HEK293 (cell line): ENCODE measurements around the gene BDNF.

Source experiments
- CTCF ChIA-PET: fragments of 350-600 bp; formaldehyde crosslinking; extraction: SDS; loops from one replicate; lab custom pipeline; 2021; ENCODE audit warnings: antibody characterized with exemption; lab: Yijun Ruan, JAX
- POLR2A ChIA-PET: fragments of 300-600 bp; formaldehyde crosslinking; extraction: SDS; loops from one replicate; lab custom pipeline; 2020; ENCODE audit warnings: antibody characterized with exemption, inconsistent platforms; lab: Yijun Ruan, JAX
- H3K27ac ChIP-seq: fragments of 200-500 bp; sonication (Bioruptor generic); 2 replicates; pipeline ENCODE4 v1.5.1; 2014; ENCODE audit warnings: low read depth, low read length, control low read depth, inconsistent platforms; ENCODE audit errors: extremely low read depth
- H3K36me3 ChIP-seq, 2 experiments: fragments of 200-500 bp in 1 of 2; sonication (Bioruptor generic) in 1 of 2; 1 replicate in 1 of 2; 2 replicates in 1 of 2; pipeline ENCODE4 v1.5.1; 2014 to 2017; ENCODE audit warnings: inconsistent platforms in 2 of 2, low read length in 2 of 2; ENCODE audit not compliant: control insufficient read depth in 2 of 2, insufficient read depth in 1 of 2
- H3K4me1 ChIP-seq: fragments of 200-500 bp; sonication (Bioruptor generic); 2 replicates; pipeline ENCODE4 v1.5.1; 2014; ENCODE audit warnings: mild to moderate bottlenecking, low read length, inconsistent platforms; ENCODE audit not compliant: control insufficient read depth, insufficient read depth
- H3K4me3 ChIP-seq: 2 replicates; pipeline ENCODE4 v1.5.1; 2011; ENCODE audit warnings: low read depth, mild to moderate bottlenecking, control low read depth, low read length, moderate library complexity
- H3K9me3 ChIP-seq: fragments of 200-500 bp; sonication (Bioruptor generic); 2 replicates; pipeline ENCODE4 v1.5.1; 2014; ENCODE audit warnings: low read depth, low read length, inconsistent platforms; ENCODE audit not compliant: control insufficient read depth, insufficient read depth
- INSM2 ChIP-seq: fragments of 450-650 bp; formaldehyde crosslinking; IDR thresholded peaks from 2 replicates; pipeline ENCODE4 v1.5.1; 2016; ENCODE audit warnings: missing biosample characterization, missing genetic modification characterization
- OSR2 ChIP-seq: fragments of 450-650 bp; formaldehyde crosslinking; IDR thresholded peaks from 2 replicates; pipeline ENCODE4 v1.5.1; 2016; ENCODE audit warnings: missing biosample characterization, missing genetic modification characterization
- PBX3 ChIP-seq: sonication (generic); formaldehyde crosslinking; IDR thresholded peaks from 2 replicates; pipeline ENCODE4 v1.8.1; 2022; ENCODE audit warnings: mild to moderate bottlenecking, moderate library complexity, missing genetic modification reagents
- TRIM28 ChIP-seq: IDR thresholded peaks from 2 replicates; pipeline ENCODE4 v1.6.1; 2011; ENCODE audit warnings: low read length, control low read depth, borderline replicate concordance
- ZBTB26 ChIP-seq: fragments of 450-650 bp; formaldehyde crosslinking; optimal IDR thresholded peaks from 2 replicates; pipeline ENCODE3; 2016; ENCODE audit warnings: missing biosample characterization, mild to moderate bottlenecking, missing genetic modification characterization
- ZBTB48 ChIP-seq: fragments of 450-650 bp; formaldehyde crosslinking; IDR thresholded peaks from 2 replicates; pipeline ENCODE4 v1.5.1; 2016; ENCODE audit warnings: missing biosample characterization, missing genetic modification characterization
- ZFHX2 ChIP-seq: fragments of 450-650 bp; formaldehyde crosslinking; conservative IDR thresholded peaks from 2 replicates; pipeline ENCODE4 v1.5.1; 2016; ENCODE audit warnings: missing biosample characterization, missing genetic modification characterization
- ZNF223 ChIP-seq: fragments of 450-650 bp; formaldehyde crosslinking; IDR thresholded peaks from 2 replicates; pipeline ENCODE4 v1.5.1; 2016; ENCODE audit warnings: missing biosample characterization, missing genetic modification characterization
- ZNF248 ChIP-seq: fragments of 450-650 bp; formaldehyde crosslinking; IDR thresholded peaks from 2 replicates; pipeline ENCODE4 v1.5.1; 2017; ENCODE audit warnings: missing biosample characterization, missing genetic modification characterization
- ZNF416 ChIP-seq: fragments of 450-650 bp; formaldehyde crosslinking; IDR thresholded peaks from 2 replicates; pipeline ENCODE4 v1.5.1; 2016; ENCODE audit warnings: missing biosample characterization, missing genetic modification characterization
- ZNF426 ChIP-seq: fragments of 450-650 bp; formaldehyde crosslinking; IDR thresholded peaks from 2 replicates; pipeline ENCODE4 v1.5.1; 2017; ENCODE audit warnings: missing biosample characterization, missing genetic modification characterization, mild to moderate bottlenecking, inconsistent platforms, moderate library complexity
- ZNF433 ChIP-seq: fragments of 450-650 bp; formaldehyde crosslinking; IDR thresholded peaks from 2 replicates; pipeline ENCODE4 v1.5.1; 2016; ENCODE audit warnings: missing biosample characterization, missing genetic modification characterization, low read depth
- ZNF449 ChIP-seq: fragments of 450-650 bp; formaldehyde crosslinking; IDR thresholded peaks from 2 replicates; pipeline ENCODE4 v1.5.1; 2017; ENCODE audit warnings: missing biosample characterization, mild to moderate bottlenecking, missing genetic modification characterization, moderate library complexity
- ZNF473 ChIP-seq: fragments of 450-650 bp; formaldehyde crosslinking; IDR thresholded peaks from 2 replicates; pipeline ENCODE4 v1.5.1; 2017; ENCODE audit warnings: missing biosample characterization, missing genetic modification characterization
- ZNF529 ChIP-seq: fragments of 450-650 bp; formaldehyde crosslinking; IDR thresholded peaks from 2 replicates; pipeline ENCODE4 v1.5.1; 2017; ENCODE audit warnings: missing genetic modification characterization, missing biosample characterization; ENCODE audit not compliant: insufficient replicate concordance
- ZNF585B ChIP-seq: fragments of 450-650 bp; formaldehyde crosslinking; IDR thresholded peaks from 2 replicates; pipeline ENCODE4 v1.5.1; 2016; ENCODE audit warnings: missing biosample characterization, missing genetic modification characterization
- ZNF701 ChIP-seq: fragments of 450-650 bp; formaldehyde crosslinking; IDR thresholded peaks from 2 replicates; pipeline ENCODE4 v1.5.1; 2016; ENCODE audit warnings: missing biosample characterization, missing genetic modification characterization
- ZNF792 ChIP-seq: fragments of 450-650 bp; formaldehyde crosslinking; IDR thresholded peaks from 2 replicates; pipeline ENCODE4 v1.5.1; 2016; ENCODE audit warnings: missing biosample characterization, missing genetic modification characterization
- ZSCAN30 ChIP-seq: fragments of 450-650 bp; IDR thresholded peaks from 2 replicates; pipeline ENCODE4 v1.5.1; 2018; ENCODE audit warnings: missing biosample characterization, mild to moderate bottlenecking, missing genetic modification characterization, moderate library complexity
- ZSCAN4 ChIP-seq: fragments of 450-650 bp; formaldehyde crosslinking; IDR thresholded peaks from 2 replicates; pipeline ENCODE4 v1.5.1; 2017; ENCODE audit warnings: missing biosample characterization, missing genetic modification characterization
- ZXDB ChIP-seq: fragments of 450-650 bp; formaldehyde crosslinking; IDR thresholded peaks from 2 replicates; pipeline ENCODE4 v1.5.1; 2016; ENCODE audit warnings: missing biosample characterization, missing genetic modification characterization
- TF ChIP-seq, protein P1 (sequence below): fragments of 450-650 bp; formaldehyde crosslinking; IDR thresholded peaks from 2 replicates; pipeline ENCODE4 v1.5.1; 2016; ENCODE audit warnings: missing biosample characterization, missing genetic modification characterization, low read depth

BDNF gene

GRCh38 chr11:27716835-27717234 is 16.6 kb upstream of the BDNF start (continued):
- no peak for TF ChIP-seq ZXDB (tag by site-specific recombination)

GRCh38 chr11:27716216-27716615 is 16.0 kb upstream of the BDNF start:
- TF ChIP-seq ZSCAN4 (tag by site-specific recombination) (peak; percentile 84), ZBTB26 (tag by site-specific recombination) (no peak), ZNF585B (tag by site-specific recombination) (no peak), PBX3 (no peak), ZNF223 (tag by site-specific recombination) (no peak), ZNF701 (no peak), ZSCAN30 (tag by site-specific recombination) (no peak), OSR2 (tag by site-specific recombination) (0 out of 2 replicates have a peak, but pooled peaks have one; percentile 20), ZNF433 (tag by site-specific recombination) (no peak), ZNF529 (tag by site-specific recombination) (no peak), TRIM28 (no peak), ZFHX2 (tag by site-specific recombination) (peak; percentile 23; the same call in 1 of the 2 replicates), ZNF426 (tag by site-specific recombination) (no peak)
- TF ChIP-seq, protein P1, sequence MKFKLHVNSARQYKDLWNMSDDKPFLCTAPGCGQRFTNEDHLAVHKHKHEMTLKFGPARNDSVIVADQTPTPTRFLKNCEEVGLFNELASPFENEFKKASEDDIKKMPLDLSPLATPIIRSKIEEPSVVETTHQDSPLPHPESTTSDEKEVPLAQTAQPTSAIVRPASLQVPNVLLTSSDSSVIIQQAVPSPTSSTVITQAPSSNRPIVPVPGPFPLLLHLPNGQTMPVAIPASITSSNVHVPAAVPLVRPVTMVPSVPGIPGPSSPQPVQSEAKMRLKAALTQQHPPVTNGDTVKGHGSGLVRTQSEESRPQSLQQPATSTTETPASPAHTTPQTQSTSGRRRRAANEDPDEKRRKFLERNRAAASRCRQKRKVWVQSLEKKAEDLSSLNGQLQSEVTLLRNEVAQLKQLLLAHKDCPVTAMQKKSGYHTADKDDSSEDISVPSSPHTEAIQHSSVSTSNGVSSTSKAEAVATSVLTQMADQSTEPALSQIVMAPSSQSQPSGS (tag by site-specific recombination): no peak
- POLR2A ChIA-PET: interaction anchor here (0.8 to 1.1 kb wide), 2 partner anchors 15 to 17 kb away, joined by 3 read pairs; partner anchors contain the start of gene BDNF
- no peak overlapping the region for H3K4me3 ChIP-seq
- no peak overlapping the region for H3K27ac ChIP-seq
- H3K36me3 ChIP-seq: no peaks in the 10 kb centered on the region
- CTCF ChIA-PET: interaction anchor here (0.6 to 2.3 kb wide), 11 partner anchors 10 to 813 kb away, joined by 3 to 23 read pairs (median 4); partner anchors contain the start of genes KIF18A and METTL15
- H3K9me3 ChIP-seq: no peaks in the 10 kb centered on the region
- H3K4me1 ChIP-seq: peaks cover 2% of the 10 kb centered on the region; the same call in 1 of the 2 replicates

GRCh38 chr11:27711725-27712124 is 11.5 kb upstream of the BDNF start:
- Histone ChIP-seq H3K27ac (no peak overlapping the region), H3K4me1 (no peaks in the 10 kb centered on the region), H3K36me3 (no peaks in the 10 kb centered on the region), H3K9me3 (no peaks in the 10 kb centered on the region), H3K4me3 (no peak overlapping the region)
- ChIA-PET CTCF (interaction anchor here (0.6 to 2.3 kb wide), 5 partner anchors 8 to 1295 kb away, joined by 3 to 16 read pairs (median 3); partner anchors contain the start of gene BDNF), POLR2A (no interaction called here)
- TF ChIP-seq ZNF248 (no peak), ZNF449 (tag by site-specific recombination) (no peak), INSM2 (no peak), ZNF792 (tag by site-specific recombination) (no peak), ZNF416 (tag by site-specific recombination) (no peak), ZNF473 (tag by site-specific recombination) (no peak), ZBTB48 (tag by site-specific recombination) (no peak)
